Psoas muscle (tissue), 8 donors: ENCODE data around the gene SPECC1. TPM values are rescaled to one million over a fixed set of nuclear protein-coding genes. Genes with fewer than 3 reads are reported as not detected.

Experiments
- ATAC-seq, 4 donors: fragments of 200-7000 bp; cut with Tn5 transposase; one replicate each; pipeline ENCODE4 v1.9.1; 2020; ENCODE audit warnings: moderate library complexity in 3 of 4, mild to moderate bottlenecking in 2 of 4
- DNase-seq, 2 donors: peaks; one replicate each; pipeline ENCODE4 v3.0.0-alpha.2; 2020
- H3K27ac ChIP-seq: fragments of 200-600 bp; one replicate; pipeline ENCODE4 v1.8.0; 2022
- H3K27me3 ChIP-seq, 3 donors: fragments of 200-600 bp in 1 of 3; one replicate each; pipeline versions ENCODE4 v1.6.1 to v1.8.0; 2013 to 2022; ENCODE audit warnings: low read length in 2 of 3, mild to moderate bottlenecking in 2 of 3, moderate library complexity in 1 of 3; ENCODE audit not compliant: insufficient read depth in 3 of 3
- H3K36me3 ChIP-seq, 2 donors: fragments of 200-600 bp in 1 of 2; one replicate each; pipeline versions ENCODE4 v1.6.1 to v1.8.0; 2013 to 2022; ENCODE audit warnings: low read depth in 1 of 2, mild to moderate bottlenecking in 1 of 2, moderate library complexity in 1 of 2; ENCODE audit not compliant: insufficient read depth in 1 of 2
- H3K4me1 ChIP-seq: fragments of 200-600 bp; one replicate; pipeline ENCODE4 v1.8.0; 2022
- H3K4me3 ChIP-seq: fragments of 200-600 bp; one replicate; pipeline ENCODE4 v1.8.0; 2022; ENCODE audit warnings: mild to moderate bottlenecking
- H3K9me3 ChIP-seq: fragments of 200-600 bp; one replicate; pipeline ENCODE4 v1.8.0; 2022
- CTCF ChIP-seq: fragments of 200-600 bp; IDR thresholded peaks from one replicate; pipeline ENCODE4 v1.8.0; 2022; ENCODE audit warnings: antibody characterized with exemption
- WGBS, 3 donors: extraction: QIAGEN DNeasy Blood & Tissue Kit; methylation state at CpG; one replicate each; pipeline versions ENCODE4 v1.1.6 to v1.1.7; 2013; 5-methylcytosine and 5-hydroxymethylcytosine counted together
- intact Hi-C, 2 donors: fragments of 100-400 bp; cut with DNase I; formaldehyde crosslinking; loops; one replicate each; pipeline versions ENCODE4 v1.11.0 to v1.14.2; 2022
- polyA plus RNA-seq, 3 donors: library from polyadenylated mRNA; stranded (reverse); fragments of 200-250 nt; gene quantifications; one replicate each; pipeline ENCODE4 v1.2.3, GENCODE V29; 2013
- total RNA-seq, 4 donors: library from RNA; stranded (reverse); fragmentation: NEBNext Ultra II Directional in 2 of 4; extraction: Animal tissue kit (Norgen Biotek cat#: 25700) in 2 of 4; gene quantifications; one replicate each; pipeline versions ENCODE4 v1.2.1 to v1.2.4, GENCODE V29; 2021 to 2023
- donor health status: healthy with polysubstance abuse.
- donor health status: DM: no; HTN: no; CAD: no; lungs with moderate emphysema.
- donor health status: Bipolar disorder and iron deficiency.
- donor health status: healthy.
- donor health status: DM: yes; HTN: yes; CAD: no.
- donor health status: DM: no; HTN: no; CAD: no.
- donor health status: DM: no; HTN: no; CAD: no.
- donor health status: DM: yes; HTN: yes; CAD: no.

SPECC1 gene
- total and polyA plus RNA-seq, 7 donors, result 2.0 to 11.3 (median 4.7) TPM

DNA sequence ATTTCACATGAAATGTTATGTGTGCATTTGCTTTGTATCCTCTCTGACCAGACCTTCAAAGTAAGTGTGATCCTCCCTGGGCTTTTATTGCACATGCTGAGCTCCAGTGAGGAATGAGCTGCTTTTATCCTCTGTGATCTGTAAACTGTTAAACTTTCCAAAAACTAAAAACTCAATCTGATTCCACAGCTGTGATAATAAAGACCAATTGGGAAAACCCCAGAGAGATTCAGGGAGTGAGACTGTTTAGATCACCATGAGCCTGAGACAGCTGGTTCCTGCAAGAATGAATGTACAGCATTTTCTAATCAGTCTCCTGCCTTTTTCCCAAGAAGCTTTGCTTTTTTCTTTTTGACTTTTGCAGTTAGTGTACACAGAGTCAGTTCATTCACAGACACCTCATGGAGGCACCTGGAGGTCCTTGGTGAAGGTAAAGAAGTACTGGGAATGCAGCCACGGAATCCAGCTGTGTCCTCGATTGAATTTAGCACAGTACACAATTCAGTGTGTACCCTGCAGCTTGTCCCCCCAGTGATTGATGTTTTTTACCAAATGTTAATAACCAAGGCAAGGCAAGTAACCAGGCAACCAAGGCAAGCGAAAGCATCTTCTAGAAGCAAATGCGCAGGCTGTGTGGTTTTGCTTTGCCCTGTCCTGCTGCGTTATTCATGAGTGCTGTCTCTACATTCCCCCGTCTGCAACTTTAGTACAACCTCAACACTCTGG, 275.6 kb downstream of the SPECC1 start:
- no peak for TF ChIP-seq CTCF
- Histone ChIP-seq H3K9me3 (no peaks in the 10 kb centered on the region), H3K4me1 (no peaks in the 10 kb centered on the region), H3K36me3 (no peaks in the 10 kb centered on the region), H3K27ac (no peak overlapping the region), H3K4me3 (no peak overlapping the region), H3K27me3 (peaks cover 0 to 2% (median 0%) of the 10 kb centered on the region in 3 donors)
- intact Hi-C loops, result no loop called here
- ATAC-seq, result no peak
- 57 to 59% (median 58%) methylated on average over 6 of the region's 6 CpGs for WGBS, 3 donors
- no peak for DNase-seq

- no peaks in the 10 kb centered on the region for H3K4me1 ChIP-seq
- ATAC-seq (no peak), DNase-seq (no peak)
- H3K27ac ChIP-seq, result no peak overlapping the region
- H3K4me3 ChIP-seq, result no peak overlapping the region
- intact Hi-C loops, result no loop called here
- no peak for TF ChIP-seq CTCF
- no peaks in the 10 kb centered on the region for H3K9me3 ChIP-seq
- H3K36me3 ChIP-seq, result no peaks in the 10 kb centered on the region
- H3K27me3 ChIP-seq, result peaks cover 0 to 2% (median 0%) of the 10 kb centered on the region in 3 donors
- 88 to 93% (median 88%) methylated on average over 3 of the region's 3 CpGs for WGBS, 3 donors
Measured at GRCh38 chr17:20289984-20290383, 280.8 kb downstream of the SPECC1 start.

GRCh38 chr17:20291853-20292252, 282.7 kb downstream of the SPECC1 start:
- no peak for DNase-seq
- Histone ChIP-seq H3K27me3 (peaks cover 0 to under 1% (median 0%) of the 10 kb centered on the region in 3 donors), H3K4me3 (no peak overlapping the region), H3K9me3 (no peaks in the 10 kb centered on the region), H3K4me1 (no peaks in the 10 kb centered on the region), H3K27ac (no peak overlapping the region), H3K36me3 (no peaks in the 10 kb centered on the region)
- ATAC-seq, result no peak
- TF ChIP-seq CTCF, result no peak
- intact Hi-C loops, result no loop called here
- 46 to 56% (median 56%) methylated on average over 6 of the region's 6 CpGs for WGBS, 3 donors

GRCh38 chr17:20293501-20293900, 284.3 kb downstream of the SPECC1 start:
- Histone ChIP-seq H3K36me3 (no peaks in the 10 kb centered on the region), H3K27me3 (no peaks in the 10 kb centered on the region), H3K4me3 (no peak overlapping the region), H3K27ac (no peak overlapping the region), H3K4me1 (no peaks in the 10 kb centered on the region), H3K9me3 (no peaks in the 10 kb centered on the region)
- no peak for ATAC-seq
- TF ChIP-seq CTCF, result no peak
- WGBS, 3 donors, result 90 to 96% (median 90%) methylated on average over 2 of the region's 2 CpGs
- intact Hi-C loops, result no loop called here
- DNase-seq, result no peak

GRCh38 chr17:20294120-20294519, 285.0 kb downstream of the SPECC1 start:
- H3K4me1 ChIP-seq, result no peaks in the 10 kb centered on the region
- ATAC-seq (no peak), DNase-seq (no peak)
- intact Hi-C loops, result no loop called here
- WGBS, 3 donors, result 91 to 96% (median 96%) methylated on average over 6 of the region's 6 CpGs
- no peaks in the 10 kb centered on the region for H3K27me3 ChIP-seq
- no peaks in the 10 kb centered on the region for H3K9me3 ChIP-seq
- H3K4me3 ChIP-seq, result no peak overlapping the region
- H3K36me3 ChIP-seq, result no peaks in the 10 kb centered on the region
- H3K27ac ChIP-seq, result no peak overlapping the region
- TF ChIP-seq CTCF, result no peak
